Sigmoid colon (tissue), 7 donors: ENCODE measurements around the gene STX2. TPM values are rescaled to one million over a fixed set of nuclear protein-coding genes. Genes with fewer than 3 reads are reported as not detected.

ENCODE experiments used
- DNase-seq: peaks from one replicate; pipeline ENCODE4 v3.0.0-alpha.2; 2019
- H3K27ac ChIP-seq, 4 donors: fragments of 200-600 bp; sonication (generic); one replicate each; pipeline ENCODE4 v1.5.1; 2016 to 2019; ENCODE audit warnings: mild to moderate bottlenecking in 1 of 4
- H3K27me3 ChIP-seq, 3 donors: fragments of 200-600 bp; sonication (generic); one replicate each; pipeline ENCODE4 v1.5.1; 2019; ENCODE audit warnings: mild to moderate bottlenecking in 1 of 3
- H3K36me3 ChIP-seq, 4 donors: fragments of 200-600 bp; sonication (generic); one replicate each; pipeline ENCODE4 v1.5.1; 2016 to 2019
- H3K4me1 ChIP-seq, 4 donors: fragments of 200-600 bp; sonication (generic); one replicate each; pipeline ENCODE4 v1.5.1; 2017 to 2019
- H3K4me3 ChIP-seq, 4 donors: fragments of 200-600 bp; sonication (generic); one replicate each; pipeline ENCODE4 v1.5.1; 2017 to 2019; ENCODE audit warnings: mild to moderate bottlenecking in 2 of 4, moderate library complexity in 1 of 4
- H3K9me3 ChIP-seq, 4 donors: fragments of 200-600 bp in 3 of 4; sonication (generic) in 3 of 4; one replicate each; pipeline versions ENCODE4 v1.5.1 to v1.6.1; 2013 to 2019
- CTCF ChIP-seq, 4 experiments: fragments of 450-650 bp in 3 of 4; fragments of 200-600 bp in 1 of 4; IDR thresholded peaks; one replicate each; pipeline ENCODE4 v1.5.1; 2016 to 2019; ENCODE audit warnings: antibody characterized with exemption in 4 of 4, mild to moderate bottlenecking in 3 of 4, moderate library complexity in 2 of 4
- EP300 ChIP-seq, 4 donors: sonication (generic); formaldehyde crosslinking; IDR thresholded peaks; one replicate each; pipeline ENCODE4 v1.6.1; 2017; ENCODE audit warnings: antibody characterized with exemption in 4 of 4
- POLR2A ChIP-seq, 2 donors: fragments of 450-650 bp; IDR thresholded peaks; one replicate each; pipeline ENCODE4 v1.6.1; 2016; ENCODE audit warnings: antibody characterized with exemption in 2 of 2, mild to moderate bottlenecking in 2 of 2, moderate library complexity in 2 of 2
- POLR2AphosphoS5 ChIP-seq, 4 donors: sonication (generic); formaldehyde crosslinking; IDR thresholded peaks; one replicate each; pipeline ENCODE4 v1.6.1; 2017; ENCODE audit warnings: antibody characterized with exemption in 4 of 4
- WGBS, 2 donors: extraction: QIAGEN DNeasy Blood & Tissue Kit; methylation state at CpG; one replicate each; pipeline ENCODE4 v1.1.7; 2013; 5-methylcytosine and 5-hydroxymethylcytosine counted together
- intact Hi-C: fragments of 100-400 bp; cut with DNase I; formaldehyde crosslinking; loops from one replicate; pipeline ENCODE4 v1.15.1; 2023
- polyA plus RNA-seq, 3 donors: library from polyadenylated mRNA; stranded (reverse); fragments of 200-250 nt; gene quantifications; one replicate each; pipeline ENCODE4 v1.2.3, GENCODE V29; 2013
- total RNA-seq, 4 donors: library from RNA; depleted of rRNA; stranded (reverse); fragments of >200 nt; gene quantifications; one replicate each; pipeline ENCODE4 v1.1.0, GENCODE V29; 2016
- donor health status: healthy with polysubstance abuse.
- donor health status: Bipolar disorder and iron deficiency.
- donor health status: healthy.

STX2 gene
- total and polyA plus RNA-seq, 7 donors: 2.8 to 61.2 (median 39.2) TPM

- Histone ChIP-seq H3K27ac (no peak overlapping the region), H3K4me1 (no peaks in the 10 kb centered on the region), H3K4me3 (no peak overlapping the region), H3K27me3 (no peaks in the 10 kb centered on the region), H3K9me3 (no peaks in the 10 kb centered on the region), H3K36me3 (peaks cover 0 to 100% (median 54%) of the 10 kb centered on the region in 4 donors)
- DNase-seq: no peak
- intact Hi-C loops: no loop called here
- no peak for TF ChIP-seq CTCF (IDR thresholded peaks at IDR 0.05)
- TF ChIP-seq EP300 (IDR thresholded peaks at IDR 0.05): no peak
- TF ChIP-seq POLR2AphosphoS5 (IDR thresholded peaks at IDR 0.05): no peak
- no peak for TF ChIP-seq POLR2A (IDR thresholded peaks at IDR 0.05)
- 94 to 96% methylated on average over 5 of the region's 5 CpGs for WGBS, 2 donors
These were observed 35.3 kb downstream of the STX2 start for GRCh38 chr12:130803702-130804101.

- peaks cover 0 to 100% (median 50%) of the 10 kb centered on the region in 4 donors for H3K36me3 ChIP-seq
- TF ChIP-seq POLR2AphosphoS5 (IDR thresholded peaks at IDR 0.05): no peak
- no peak for TF ChIP-seq POLR2A (IDR thresholded peaks at IDR 0.05)
- TF ChIP-seq EP300 (IDR thresholded peaks at IDR 0.05): no peak
- TF ChIP-seq CTCF (IDR thresholded peaks at IDR 0.05): no peak
- no peak overlapping the region for H3K4me3 ChIP-seq
- no peaks in the 10 kb centered on the region for H3K27me3 ChIP-seq
- no peaks in the 10 kb centered on the region for H3K9me3 ChIP-seq
- H3K4me1 ChIP-seq: no peaks in the 10 kb centered on the region
- no peak overlapping the region for H3K27ac ChIP-seq
- intact Hi-C loops: no loop called here
- 84 to 94% methylated on average over 2 of the region's 2 CpGs for WGBS, 2 donors
- DNase-seq: no peak
These were observed 38.7 kb downstream of the STX2 start for GRCh38 chr12:130800312-130800711.

GRCh38 chr12:130799051-130799450, 40.0 kb downstream of the STX2 start:
- no peaks in the 10 kb centered on the region for H3K27me3 ChIP-seq
- WGBS, 2 donors: 72 to 86% methylated on average over 4 of the region's 4 CpGs
- intact Hi-C loops: no loop called here
- H3K4me1 ChIP-seq: no peaks in the 10 kb centered on the region
- TF ChIP-seq POLR2A (IDR thresholded peaks at IDR 0.05) (no peak), EP300 (IDR thresholded peaks at IDR 0.05) (no peak)
- peaks cover 0 to 99% (median 43%) of the 10 kb centered on the region in 4 donors for H3K36me3 ChIP-seq
- no peak overlapping the region for H3K4me3 ChIP-seq
- no peak for DNase-seq
- no peaks in the 10 kb centered on the region for H3K9me3 ChIP-seq
- no peak overlapping the region for H3K27ac ChIP-seq

- Histone ChIP-seq H3K27me3 (no peaks in the 10 kb centered on the region), H3K4me3 (no peak overlapping the region), H3K9me3 (no peaks in the 10 kb centered on the region), H3K4me1 (no peaks in the 10 kb centered on the region), H3K36me3 (peaks cover 0 to 93% (median 39%) of the 10 kb centered on the region in 4 donors), H3K27ac (no peak overlapping the region)
- intact Hi-C loops: no loop called here
- no peak for DNase-seq
- TF ChIP-seq EP300 (IDR thresholded peaks at IDR 0.05) (no peak), CTCF (IDR thresholded peaks at IDR 0.05) (no peak), POLR2A (IDR thresholded peaks at IDR 0.05) (no peak)
- 66 to 74% methylated on average over 19 of the region's 19 CpGs for WGBS, 2 donors
These were observed 41.9 kb downstream of the STX2 start for GRCh38 chr12:130796985-130797686.

- no peaks in the 10 kb centered on the region for H3K9me3 ChIP-seq
- peaks cover 0 to 92% (median 38%) of the 10 kb centered on the region in 4 donors for H3K36me3 ChIP-seq
- 75 to 78% methylated on average over 6 of the region's 6 CpGs for WGBS, 2 donors
- intact Hi-C loops: no loop called here
- no peaks in the 10 kb centered on the region for H3K4me1 ChIP-seq
- no peak for TF ChIP-seq EP300 (IDR thresholded peaks at IDR 0.05)
- TF ChIP-seq POLR2AphosphoS5 (IDR thresholded peaks at IDR 0.05): no peak
- TF ChIP-seq POLR2A (IDR thresholded peaks at IDR 0.05): no peak
- no peak for TF ChIP-seq CTCF (IDR thresholded peaks at IDR 0.05)
- H3K27me3 ChIP-seq: no peaks in the 10 kb centered on the region
- H3K4me3 ChIP-seq: no peak overlapping the region
- no peak overlapping the region for H3K27ac ChIP-seq
- DNase-seq: no peak
These were observed 43.1 kb downstream of the STX2 start for GRCh38 chr12:130795906-130796305.
